HG03469 (cell line): ENCODE measurements around the gene FGD2.
"Not testable (repeated sequence)": the region's sequence is repeated elsewhere in the genome, so short reads cannot be mapped to it uniquely, and the experiment has no call there.

Experiments
- ATAC-seq: cut with Tn5 transposase; IDR thresholded peaks from one replicate; pipeline ENCODE4 v1.9.1; 2021; ENCODE audit warnings: mild to moderate bottlenecking, moderate library complexity, moderate number of reproducible peaks; ENCODE audit not compliant: unreplicated experiment

The FGD2 gene

DNA sequence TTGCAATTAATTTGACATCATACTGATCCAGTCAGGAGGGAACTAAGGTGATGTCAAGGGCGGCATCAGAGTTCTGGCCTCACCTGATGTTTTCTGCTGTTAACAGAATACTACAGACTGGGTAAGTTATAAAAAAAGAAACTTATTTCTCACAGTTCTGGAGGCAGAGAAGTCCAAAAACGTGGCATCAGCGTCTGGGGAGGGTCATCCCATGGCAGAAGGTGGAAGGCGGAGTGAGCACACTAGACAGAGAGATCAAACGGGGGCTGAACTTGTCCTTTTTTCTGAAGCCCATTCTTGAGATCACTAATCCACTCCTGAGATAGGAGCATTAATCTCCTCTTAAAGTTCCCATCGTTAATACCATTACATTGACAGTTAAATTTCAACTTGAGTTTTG, 16.2 kb upstream of the FGD2 start:
- ATAC-seq: no peak

DNA sequence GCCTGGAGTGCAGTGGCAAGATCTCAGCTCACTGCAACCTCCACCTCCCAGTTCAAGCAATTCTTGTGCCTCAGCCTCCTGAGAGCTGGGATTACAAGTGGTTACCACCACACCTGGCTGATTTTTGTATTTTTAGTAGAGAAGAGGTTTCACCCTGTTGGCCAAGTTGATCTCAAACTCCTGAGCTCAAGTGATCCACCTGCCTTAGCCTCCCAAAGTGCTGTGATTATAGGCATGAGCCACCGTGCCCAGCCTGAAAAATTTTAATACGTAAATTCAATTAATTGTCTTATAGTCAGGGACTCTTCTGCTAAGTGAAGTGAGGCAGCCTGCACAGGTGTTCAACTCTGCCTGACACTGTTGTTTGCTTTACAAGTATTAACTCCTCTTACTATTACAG, 15.1 kb upstream of the FGD2 start:
- ATAC-seq: not testable (repeated sequence)

DNA sequence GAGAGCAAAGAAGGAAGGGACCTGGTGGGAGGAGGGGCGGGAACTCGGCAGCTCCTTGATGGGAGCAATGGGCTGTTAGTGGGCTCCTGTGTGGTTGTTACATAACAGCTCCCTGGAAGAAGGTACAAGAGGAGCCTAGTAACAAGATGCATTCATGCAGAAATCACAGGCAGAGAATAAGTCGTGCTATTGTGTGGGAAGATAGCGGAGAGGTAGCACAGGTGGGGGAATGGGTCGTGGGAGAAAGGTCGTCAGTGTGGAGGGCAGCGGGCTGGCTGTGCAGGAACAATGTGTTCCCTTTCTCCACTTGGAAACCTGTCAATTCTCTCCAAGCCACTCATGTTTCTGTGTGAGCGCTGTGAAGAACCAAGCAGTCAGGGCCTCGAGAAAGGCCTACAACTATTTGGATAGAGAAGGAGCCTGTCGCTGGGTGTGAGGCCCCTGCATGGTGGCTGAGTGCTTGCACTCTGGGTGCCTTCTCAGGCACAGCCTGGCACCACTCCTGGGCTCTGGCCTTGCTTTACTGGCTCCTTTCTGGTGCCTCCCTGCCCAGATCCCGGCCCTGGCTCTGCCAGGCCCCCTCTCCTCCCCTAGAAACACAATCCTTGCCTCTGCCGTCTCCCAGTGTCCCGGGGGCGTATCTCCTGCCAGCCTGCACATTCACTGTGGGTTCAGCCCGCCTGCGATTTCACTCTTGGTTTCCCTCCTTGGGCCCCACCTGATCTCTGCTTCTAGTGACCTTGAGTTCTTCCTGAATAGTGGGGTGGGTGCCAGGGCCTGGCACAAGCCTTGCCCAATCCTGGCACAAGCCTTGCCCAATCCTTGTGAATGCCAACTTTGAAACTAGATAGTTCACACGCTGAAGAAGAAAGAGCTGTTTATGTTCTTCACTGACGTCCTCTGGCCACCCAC, 7.4 kb upstream of the FGD2 start:
- ATAC-seq: no peak

DNA sequence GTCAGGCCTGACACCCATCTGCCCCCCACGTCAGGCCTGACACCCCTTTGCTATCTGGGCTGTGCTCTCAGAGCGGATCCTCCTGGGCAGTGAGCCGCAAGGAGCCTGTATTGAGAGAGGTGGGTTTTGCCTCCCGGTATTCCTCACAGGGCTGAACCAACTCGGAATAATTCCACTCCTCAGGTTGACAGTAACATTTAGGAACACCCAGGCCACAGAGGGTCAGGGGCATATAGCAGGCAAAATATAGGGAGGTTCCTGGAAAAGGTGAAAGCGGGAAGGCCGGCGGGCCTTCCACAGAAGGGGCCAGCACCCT, 6.8 kb upstream of the FGD2 start:
- no peak for ATAC-seq

DNA sequence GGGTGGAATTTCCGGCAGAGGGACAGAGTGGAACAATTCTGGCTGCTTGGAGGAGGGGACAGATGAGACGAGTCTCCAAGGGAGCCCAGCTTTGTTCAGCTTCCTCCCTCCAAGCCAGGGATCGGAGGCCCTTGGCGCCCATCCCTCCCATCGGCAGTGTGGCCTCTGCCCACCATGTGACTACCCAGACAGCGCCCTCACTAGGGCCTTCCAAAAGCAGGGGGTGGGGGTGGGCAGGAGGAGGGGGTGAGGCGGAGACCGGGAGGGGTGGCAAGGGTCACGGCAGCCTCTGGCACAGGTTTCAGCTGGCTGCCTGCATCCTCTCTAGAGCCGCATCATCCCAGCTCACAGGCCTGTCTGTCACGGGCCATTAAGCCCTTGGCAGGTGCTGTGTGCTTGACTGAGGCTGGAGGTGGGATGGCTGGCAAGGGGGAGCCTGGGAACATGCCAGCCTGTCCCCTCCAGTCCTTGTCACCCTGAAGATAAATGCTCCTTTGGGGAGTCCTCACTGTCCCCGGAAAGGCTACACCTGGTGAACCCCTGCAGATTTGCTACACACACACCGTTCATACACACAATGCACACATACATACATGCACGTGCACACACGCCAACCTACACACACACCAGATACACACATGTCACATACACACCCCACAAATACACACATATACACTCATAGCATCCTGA, 6.2 kb upstream of the FGD2 start:
- ATAC-seq: no peak

DNA sequence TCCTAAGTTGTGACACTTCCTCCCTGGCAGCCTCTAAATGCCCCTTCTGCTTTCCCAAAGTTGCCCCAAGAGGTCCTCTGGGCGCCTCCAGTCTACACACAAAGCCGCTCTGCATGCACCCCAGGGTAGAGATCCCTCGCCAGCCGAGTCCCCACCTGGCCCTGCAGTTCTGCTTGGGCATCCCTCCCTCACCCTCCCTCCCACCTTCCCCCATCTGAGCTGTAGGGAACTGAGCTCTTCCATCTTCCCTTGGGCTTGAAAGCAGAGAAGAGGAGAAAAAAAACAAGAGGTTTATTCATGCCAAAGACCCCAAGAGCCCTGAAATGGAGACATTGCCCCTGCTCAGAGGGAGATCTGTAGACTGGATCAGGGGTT, 5.7 kb upstream of the FGD2 start:
- ATAC-seq: no peak

DNA sequence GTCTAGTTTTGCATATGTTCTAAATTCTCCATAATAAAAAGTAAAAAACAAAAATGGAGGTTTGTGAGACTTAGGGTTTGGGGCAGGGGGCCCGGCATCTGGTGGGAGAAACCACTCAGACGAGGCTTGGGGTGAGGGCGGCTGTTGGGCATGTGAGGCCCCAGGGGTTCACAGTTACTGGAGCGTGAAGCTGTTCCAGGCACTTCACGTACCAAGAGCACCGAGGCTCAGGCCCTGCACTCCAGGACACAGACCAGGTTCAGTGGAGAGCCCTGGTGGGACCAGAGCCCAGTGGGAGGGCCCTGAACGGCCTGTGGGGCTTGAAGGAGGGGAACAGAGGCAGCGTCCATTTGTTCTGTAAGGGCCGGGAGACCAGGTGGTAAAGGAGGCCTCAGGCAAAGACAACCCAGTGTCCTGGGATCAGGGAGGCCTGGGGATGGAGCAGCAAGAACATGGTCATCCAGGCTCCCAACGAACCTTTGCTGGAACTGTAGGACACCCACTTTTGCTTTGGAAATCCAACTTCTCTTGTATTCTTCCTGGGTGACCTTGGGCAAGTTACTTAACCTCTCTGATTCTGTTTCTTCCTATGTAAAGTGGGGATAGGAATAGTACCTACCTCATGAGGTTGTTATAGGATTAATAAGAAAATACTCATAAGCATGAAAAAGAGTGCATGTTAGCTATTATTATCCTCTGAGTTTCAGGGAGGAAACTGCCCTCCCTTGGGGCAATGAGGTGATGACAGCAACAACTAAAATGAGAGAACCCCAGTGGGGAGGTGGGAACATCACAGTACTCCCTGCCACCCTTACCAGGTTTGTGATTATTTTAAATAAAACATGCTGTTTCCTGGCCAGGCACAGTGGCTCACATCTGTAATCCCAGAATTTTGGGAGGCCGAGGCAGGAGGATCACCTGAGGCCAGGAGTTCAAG, 1.1 kb upstream of the FGD2 start:
- ATAC-seq: no peak

DNA sequence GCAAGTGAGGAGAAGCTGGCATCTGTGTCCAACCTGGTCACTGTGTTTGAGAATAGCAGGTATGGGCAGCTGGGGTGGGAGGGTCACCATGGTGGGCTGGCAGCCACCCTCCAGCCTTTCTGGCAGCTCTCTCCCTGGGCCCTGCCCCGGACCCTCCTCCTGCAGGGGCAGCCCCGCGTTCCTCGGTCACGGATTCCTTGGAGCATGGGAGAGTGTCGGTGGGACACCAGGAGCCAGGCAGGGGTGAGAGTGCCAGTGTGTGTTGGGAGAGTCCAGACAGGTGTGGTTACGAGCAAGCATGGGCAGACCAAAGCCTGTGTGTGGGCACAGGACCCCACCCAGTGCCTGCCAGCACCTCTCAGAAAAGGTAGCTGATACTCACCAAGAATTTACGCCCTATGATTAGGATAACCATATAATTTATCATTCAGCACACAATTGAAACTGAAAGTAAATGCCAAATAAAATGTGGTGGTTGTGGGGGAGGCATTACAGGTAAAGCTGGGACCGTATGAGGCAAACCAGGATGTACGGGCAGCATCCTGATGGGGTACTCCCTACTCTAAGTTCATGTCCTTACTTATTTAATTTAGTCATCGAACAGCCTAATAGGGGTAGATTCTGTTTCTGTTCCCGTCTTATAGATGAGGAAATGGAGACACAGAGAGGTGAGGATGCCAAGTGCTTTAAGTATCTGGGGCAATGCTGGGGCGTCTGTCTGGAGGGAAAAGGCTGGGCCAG, 542 bp downstream of the FGD2 start:
- ATAC-seq: no peak

DNA sequence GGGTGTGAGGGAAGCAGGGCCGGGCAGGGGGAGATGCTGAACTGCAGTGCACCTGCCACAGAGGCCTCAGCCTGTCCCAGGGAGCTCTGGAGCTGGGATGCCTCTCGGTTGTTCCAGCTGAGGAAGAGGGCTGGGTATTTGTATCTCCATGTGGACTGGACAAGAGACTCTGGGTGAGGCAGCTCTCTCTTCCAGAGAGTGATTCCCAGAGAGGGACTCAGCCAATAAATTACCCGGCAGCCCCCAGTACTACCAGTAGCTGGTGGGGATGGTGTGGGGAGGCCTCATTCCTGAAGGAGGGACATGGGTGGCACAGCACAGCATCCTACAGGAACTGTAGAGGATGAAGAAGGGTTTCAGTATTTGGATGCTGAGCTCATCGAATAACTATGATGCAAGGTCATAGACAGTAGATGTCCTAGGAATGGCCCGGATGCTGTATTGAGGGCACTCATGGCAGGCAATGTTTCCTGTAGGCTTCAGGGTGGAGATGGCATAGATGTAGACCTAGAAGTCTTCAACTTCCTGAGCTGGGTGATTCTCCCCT, 1.4 kb downstream of the FGD2 start:
- ATAC-seq: no peak

DNA sequence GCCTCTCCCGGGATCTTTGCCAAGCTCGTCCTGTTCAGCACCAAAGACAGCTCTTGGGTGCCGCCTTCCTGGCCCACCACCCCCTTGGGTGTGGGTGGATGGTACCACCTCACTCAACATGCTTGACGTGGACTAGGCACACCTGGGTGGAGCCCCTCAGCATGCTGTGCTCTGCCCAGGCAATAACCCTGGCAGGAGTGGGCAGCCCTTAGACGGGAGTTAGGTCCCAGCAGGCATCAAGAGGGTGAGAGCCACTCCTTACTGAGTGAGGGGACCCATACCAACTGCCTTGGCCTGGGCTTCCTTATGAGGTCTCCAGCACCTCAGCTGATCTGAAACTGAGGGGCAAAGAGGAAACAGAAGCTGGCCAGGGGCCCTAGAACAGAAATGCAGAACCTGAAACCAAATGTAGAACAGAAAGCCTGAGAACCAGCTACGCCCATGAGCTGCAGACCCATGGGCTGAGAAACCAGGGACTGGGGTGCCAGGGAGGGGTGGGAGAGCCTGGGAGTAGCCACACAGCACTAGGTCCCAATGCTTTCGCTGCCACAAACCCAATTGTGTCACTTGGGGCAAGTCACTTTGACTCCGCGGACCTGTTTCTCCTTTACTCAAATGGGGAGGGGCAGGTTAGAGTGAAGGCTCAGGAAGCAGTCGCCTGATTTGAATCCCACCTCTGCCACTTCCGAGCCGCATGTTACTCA, 2.0 kb downstream of the FGD2 start:
- no peak for ATAC-seq

DNA sequence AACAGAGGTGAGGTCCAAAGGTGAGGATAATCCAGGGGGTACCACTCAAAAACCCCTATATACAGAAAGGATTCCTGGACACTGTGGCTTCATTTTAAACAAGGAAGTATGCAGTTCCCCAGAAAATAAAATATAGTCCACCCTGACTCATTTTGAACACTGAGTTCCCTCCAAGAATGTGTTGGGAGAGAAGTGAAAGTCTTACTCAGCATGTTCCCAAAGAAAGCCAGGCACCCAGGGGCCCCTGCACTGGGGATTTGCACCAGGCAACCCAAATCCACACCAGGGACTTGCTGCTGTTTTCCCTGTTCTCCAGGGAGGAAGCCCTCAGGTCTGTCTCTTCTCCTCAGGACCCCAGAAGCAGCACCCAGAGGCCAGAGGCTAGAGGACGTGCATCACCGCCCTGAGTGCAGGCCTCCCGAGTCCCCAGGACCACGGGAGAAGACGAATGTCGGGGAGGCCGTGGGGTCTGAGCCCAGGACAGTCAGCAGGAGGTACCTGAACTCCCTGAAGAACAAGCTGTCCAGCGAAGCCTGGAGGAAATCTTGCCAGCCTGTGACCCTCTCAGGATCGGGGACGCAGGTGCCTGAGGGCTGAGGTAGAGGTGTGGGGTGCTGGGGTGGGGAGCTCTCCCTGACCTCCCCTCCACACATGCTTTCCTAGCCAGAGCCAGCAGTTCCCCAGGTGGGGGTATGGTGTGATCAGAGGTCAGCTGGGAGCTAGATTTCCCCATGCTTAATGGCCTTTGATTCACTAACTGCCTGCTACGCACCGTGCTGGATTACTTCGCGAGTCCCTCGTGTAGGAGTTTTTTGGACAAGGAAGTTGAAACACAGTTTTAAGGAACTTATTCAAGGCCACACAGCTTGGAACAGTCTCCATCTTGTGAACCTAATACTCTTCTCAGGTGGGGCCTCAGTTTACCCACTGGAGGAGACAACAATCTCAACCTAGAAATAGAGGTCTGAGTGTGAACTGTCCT, 3.3 kb downstream of the FGD2 start:
- no peak for ATAC-seq

DNA sequence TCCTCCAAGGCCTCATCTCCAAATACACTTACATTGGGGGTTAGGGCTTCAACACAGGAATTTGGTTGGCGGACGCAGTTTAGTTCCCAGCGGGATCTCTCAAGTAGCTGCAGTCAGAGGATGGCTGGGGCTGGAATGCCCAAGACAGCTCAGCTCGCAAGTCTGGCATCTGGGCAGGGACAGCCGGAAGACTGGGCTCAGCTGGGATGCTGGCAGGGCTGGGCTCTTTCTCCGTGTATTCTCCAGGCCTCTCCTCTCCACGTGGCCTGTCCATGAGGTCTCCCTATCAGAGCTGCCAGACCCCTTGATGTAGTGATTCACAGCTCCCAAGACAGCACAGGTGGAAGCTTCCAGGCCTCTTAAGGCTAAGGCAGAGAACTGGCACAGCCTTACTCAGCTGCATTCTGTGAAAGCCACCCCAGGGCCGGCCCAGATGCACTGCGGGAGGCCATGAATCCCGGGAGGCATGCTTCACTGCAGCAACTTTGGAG, 5.0 kb downstream of the FGD2 start:
- no peak for ATAC-seq

DNA sequence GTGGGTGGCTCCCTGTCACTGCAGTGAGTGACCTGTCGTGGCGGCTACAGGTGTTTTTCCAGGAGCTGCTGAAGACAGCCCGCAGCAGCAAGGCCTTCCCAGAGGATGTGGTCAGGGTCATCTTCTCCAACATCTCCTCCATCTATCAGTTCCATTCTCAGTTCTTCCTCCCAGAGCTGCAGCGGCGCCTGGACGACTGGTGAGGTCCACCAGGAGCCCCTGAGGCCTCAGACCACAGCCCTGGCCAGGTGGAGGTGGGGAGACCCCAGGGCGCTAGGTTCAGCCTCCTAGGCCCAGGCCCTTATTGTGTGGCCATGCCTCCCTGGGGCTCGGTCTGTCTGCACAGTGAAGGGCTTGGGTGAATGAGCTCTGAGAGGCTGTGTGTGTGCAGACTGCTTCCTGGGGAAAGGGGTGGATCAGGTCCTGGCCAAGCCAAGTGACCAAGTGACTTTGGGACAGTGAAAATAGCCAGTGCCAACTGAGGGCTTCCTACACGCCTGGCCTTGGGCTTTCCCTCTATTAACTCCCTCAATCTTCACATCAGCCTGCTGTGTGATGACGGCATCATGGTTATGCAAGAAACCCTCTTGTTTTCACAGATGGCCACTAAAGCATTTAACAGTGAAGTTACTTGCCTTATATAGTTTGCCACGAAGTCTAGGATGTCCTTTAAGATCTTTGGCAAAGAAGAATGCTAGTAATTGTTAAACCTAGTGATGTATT, 6.4 kb downstream of the FGD2 start:
- no peak for ATAC-seq

DNA sequence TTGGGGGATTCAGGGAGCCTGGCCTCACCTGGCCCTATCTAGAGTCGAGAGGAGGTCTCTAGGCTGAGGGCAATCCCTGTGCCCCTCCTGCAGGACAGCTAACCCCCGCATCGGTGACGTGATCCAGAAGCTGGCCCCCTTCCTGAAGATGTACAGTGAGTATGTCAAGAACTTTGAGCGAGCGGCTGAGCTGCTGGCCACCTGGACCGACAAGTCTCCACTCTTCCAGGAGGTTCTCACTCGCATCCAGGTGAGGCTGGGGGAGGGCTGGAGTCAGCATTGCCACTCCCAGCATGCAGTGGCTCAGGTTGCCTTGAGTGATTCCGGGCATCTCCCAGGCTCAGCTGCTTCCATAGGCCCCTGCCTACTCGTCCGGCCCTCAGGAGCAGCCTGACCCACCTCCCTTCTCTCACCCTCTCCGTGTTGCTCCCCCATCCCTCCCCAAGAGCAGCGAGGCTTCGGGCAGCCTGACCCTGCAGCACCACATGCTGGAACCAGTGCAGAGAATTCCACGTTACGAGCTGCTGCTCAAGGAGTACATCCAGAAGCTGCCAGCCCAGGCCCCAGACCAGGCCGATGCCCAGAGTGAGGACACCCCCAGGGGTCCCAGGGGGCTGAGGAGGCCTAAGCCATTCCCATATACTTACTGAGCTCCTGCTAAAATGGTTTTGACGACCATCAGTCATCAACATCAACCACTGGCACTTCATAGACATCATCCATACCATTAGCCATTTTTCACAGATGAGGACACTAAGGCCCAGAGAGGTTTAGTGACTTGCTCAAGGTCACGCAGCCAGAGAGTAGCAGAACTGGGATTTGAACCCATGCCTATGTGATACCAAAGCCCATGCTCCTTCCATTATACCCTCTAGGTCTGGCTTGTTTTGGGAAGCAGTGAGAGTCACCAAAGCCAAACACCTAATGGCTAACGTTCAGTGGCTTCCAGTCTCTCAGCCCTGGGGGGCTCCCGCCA, 8.3 kb downstream of the FGD2 start:
- ATAC-seq: no peak

DNA sequence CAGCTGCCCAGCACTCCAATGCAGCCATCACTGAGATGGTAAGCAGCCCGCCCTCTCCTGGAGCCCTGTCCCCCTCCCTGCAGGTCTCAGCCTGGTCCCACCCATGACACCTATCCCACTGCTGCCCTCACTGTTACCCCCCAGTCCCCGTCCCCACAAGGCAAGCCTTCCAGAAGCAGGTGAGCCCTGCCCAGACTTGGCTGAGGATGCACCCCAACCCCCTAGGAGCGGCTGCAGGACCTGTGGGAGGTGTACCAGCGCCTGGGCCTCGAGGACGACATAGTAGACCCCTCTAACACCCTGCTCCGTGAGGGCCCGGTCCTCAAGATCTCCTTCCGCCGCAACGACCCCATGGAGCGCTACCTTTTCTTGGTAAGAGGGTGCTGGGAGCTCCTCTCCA, 9.2 kb downstream of the FGD2 start:
- ATAC-seq: no peak

DNA sequence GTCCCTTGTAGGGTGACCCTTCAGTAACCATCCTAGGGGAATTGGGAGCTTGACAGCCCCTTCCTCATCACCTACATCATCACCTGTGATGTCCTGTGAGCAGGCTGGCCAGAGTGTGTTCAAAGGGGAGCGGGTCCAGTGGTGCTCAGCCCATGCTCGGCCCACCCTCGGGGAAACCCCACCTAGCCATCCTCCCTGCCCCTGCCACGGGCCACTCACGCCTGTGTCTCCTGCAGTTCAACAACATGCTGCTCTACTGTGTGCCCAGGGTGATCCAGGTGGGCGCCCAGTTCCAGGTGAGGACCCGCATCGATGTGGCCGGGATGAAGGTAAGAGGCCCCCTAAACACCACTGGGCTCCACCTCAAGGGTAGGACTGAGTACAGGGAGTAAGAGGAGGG, 10.1 kb downstream of the FGD2 start:
- ATAC-seq: no peak

DNA sequence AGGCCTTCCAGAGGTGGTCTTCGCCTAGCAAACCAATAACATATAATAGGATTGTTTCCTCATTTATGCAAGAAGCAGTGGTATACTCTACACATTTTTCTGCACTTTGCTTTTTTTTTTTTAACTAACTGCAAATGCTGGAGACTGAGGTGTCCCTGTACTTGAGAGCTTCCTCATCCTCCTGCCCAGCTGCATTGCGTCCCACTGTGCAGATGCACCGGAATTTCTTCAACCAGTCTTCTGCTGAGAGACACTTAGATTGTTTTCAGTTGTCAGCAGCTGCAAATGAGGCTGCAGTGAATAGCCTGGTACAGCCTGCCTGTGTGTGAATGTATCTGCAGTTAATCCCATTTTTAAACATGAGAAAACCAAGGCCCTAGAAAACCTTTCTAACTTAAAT, 11.5 kb downstream of the FGD2 start:
- ATAC-seq: no peak
